Stimulated activated CD4-positive, alpha-beta T cell treated with anti-CD3 and anti-CD28 coated beads, Interleukin-12 subunit alpha, Interleukin-12 subunit beta, amount 100 ng/mL, for 4 hours (primary cell): ENCODE data around the gene HCST.

Experiments
- DNase-seq: peaks from one replicate; pipeline ENCODE4 v3.0.0-alpha.2; 2020

Gene HCST

DNA sequence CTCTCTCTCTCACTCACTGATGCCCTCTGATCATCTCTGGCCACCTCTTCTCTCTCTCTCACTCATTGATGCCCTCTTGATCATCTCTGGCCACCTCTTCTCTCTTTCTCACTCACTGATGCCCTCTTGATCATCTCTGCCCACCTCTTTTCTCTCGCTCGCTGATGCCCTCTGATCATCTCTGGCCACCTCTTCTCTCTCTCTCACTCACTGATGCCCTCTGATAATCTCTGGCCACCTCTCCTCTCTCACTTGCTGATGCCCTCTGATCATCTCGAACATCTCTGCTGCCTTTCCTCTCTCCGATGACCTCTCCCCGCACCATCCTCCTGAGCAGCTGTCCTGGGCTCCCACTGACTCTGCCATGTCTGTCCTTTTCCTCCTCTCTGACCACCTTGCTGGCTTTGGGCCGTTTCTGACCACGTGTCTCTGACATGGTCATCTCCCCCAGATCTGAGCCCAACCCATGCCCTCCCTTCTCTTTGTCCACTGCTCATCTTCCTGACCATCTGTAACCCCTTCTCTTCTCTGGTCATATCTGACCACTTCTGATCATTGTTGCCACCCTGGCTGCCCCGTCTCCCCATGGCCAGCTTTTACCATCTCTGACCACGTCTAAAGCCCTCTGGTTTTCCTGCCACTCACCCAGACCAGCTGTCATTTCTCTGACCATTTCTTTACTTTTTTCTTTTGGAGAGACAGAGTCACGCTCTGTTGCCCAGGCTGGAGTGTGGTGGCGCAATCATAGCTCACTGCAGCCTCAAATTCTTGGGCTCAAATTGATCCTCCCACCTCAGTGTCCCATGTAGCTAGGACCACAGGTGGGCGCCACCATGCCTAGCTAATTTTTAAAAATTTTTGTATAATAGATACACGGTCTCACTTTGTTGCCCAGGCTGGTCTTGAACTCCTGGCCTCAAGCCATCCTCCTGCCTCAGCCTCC lies 36.2 kb downstream of the HCST start:
- DNase-seq, result no peak

DNA sequence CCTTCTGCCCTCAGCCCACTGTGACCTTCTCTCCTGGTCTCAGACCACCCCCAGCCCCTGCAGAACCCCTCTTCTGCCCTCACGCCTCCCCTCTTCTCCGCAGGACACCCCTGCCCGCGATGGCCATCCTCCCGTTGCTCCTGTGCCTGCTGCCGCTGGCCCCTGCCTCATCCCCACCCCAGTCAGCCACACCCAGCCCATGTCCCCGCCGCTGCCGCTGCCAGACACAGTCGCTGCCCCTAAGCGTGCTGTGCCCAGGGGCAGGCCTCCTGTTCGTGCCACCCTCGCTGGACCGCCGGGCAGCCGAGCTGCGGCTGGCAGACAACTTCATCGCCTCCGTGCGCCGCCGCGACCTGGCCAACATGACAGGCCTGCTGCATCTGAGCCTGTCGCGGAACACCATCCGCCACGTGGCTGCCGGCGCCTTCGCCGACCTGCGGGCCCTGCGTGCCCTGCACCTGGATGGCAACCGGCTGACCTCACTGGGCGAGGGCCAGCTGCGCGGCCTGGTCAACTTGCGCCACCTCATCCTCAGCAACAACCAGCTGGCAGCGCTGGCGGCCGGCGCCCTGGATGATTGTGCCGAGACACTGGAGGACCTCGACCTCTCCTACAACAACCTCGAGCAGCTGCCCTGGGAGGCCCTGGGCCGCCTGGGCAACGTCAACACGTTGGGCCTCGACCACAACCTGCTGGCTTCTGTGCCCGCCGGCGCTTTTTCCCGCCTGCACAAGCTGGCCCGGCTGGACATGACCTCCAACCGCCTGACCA lies 37.2 kb downstream of the HCST start:
- no peak for DNase-seq

DNA sequence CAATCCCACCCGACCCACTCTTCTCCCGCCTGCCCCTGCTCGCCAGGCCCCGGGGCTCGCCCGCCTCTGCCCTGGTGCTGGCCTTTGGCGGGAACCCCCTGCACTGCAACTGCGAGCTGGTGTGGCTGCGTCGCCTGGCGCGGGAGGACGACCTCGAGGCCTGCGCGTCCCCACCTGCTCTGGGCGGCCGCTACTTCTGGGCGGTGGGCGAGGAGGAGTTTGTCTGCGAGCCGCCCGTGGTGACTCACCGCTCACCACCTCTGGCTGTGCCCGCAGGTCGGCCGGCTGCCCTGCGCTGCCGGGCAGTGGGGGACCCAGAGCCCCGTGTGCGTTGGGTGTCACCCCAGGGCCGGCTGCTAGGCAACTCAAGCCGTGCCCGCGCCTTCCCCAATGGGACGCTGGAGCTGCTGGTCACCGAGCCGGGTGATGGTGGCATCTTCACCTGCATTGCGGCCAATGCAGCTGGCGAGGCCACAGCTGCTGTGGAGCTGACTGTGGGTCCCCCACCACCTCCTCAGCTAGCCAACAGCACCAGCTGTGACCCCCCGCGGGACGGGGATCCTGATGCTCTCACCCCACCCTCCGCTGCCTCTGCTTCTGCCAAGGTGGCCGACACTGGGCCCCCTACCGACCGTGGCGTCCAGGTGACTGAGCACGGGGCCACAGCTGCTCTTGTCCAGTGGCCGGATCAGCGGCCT lies 37.9 kb downstream of the HCST start:
- DNase-seq, result no peak

DNA sequence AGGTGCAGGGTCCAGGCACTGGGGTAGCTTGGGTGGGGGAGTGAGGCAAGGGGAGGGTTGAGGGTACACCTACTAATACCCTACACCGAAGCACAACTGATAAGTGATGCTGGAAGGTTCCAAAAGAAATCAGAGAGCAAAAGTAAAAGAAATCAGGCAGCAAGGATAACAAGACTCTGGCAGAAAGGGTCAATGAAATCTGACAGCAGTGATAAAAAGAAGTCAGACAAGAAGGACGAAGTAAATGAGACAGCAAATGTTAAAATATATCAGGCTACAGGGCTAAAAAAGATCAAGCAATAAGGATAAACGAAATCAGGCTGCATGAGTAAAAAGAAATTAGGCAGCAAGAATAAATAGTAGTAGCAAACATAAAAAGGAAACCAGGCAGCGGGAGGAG lies 38.5 kb downstream of the HCST start:
- DNase-seq, result no peak

DNA sequence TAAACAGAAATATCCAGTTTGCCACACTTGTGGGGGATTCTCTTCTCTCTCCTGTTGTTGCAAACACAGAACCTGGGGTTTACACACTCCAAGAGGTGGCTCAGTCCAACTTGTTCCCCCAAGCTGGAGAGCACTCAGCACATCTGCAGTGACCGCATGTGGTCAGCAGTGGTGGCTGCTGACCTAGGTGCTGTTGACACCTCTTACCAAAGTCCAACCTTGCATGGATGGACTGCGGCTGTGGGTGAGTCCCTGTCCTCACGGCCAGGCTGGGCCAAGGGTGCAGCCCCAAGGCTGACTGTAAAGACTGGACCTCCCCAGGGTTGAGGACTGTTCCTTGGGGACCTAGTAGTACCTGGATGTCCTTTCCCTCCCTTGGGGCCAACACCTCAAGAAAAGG lies 39.9 kb downstream of the HCST start:
- DNase-seq, result no peak

DNA sequence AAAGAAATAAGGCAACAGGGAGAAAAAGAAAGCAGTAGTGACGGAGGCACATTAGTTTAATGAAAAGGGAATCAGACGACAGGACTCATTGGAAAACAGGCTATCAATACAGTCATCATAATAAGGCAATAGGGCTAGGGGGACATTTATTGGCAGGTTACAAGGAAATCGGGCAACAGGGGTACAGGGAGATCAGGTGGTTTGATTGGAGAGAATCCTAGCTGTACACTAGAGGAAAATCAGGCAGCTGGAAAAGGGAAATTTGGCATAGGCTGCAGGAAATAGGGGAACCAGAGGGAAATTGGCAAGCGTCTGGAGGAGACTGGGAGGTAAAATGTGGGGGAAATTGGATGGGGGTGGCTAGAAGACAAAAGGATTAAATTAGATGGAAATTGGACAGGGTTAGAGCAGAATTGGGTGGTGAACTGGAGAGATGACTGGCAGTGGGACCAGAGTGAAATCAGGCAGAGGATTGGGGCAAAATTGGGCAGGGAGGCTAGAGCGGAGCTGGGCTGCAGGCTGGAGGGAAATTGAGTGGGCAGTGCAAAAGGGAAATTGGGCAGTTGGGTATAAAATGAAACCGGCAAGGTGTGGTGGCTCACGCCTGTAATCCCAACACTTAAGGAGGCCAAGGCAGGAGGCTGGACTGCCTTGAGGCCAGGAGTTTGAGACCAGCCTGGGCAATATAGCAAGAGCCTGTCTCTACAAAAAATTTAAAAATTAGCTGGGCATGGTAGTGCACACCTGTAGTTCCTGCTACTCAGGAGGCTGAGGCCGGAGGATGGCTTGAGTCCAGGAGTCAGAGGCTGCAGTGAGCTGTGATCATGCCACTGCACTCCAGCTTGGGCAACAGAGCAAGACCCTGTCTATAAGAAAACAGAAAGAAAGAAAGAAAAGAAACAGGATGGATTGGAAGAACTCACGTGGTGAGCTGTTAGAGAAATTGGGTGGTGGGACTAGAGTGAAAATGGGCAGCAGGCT lies 41.3 kb downstream of the HCST start:
- DNase-seq, result no peak

DNA sequence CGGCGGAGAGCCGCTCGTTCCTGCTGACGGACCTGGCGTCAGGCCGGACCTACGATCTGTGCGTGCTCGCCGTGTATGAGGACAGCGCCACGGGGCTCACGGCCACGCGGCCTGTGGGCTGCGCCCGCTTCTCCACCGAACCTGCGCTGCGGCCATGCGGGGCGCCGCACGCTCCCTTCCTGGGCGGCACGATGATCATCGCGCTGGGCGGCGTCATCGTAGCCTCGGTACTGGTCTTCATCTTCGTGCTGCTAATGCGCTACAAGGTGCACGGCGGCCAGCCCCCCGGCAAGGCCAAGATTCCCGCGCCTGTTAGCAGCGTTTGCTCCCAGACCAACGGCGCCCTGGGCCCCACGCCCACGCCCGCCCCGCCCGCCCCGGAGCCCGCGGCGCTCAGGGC lies 42.2 kb downstream of the HCST start:
- DNase-seq, result no peak

DNA sequence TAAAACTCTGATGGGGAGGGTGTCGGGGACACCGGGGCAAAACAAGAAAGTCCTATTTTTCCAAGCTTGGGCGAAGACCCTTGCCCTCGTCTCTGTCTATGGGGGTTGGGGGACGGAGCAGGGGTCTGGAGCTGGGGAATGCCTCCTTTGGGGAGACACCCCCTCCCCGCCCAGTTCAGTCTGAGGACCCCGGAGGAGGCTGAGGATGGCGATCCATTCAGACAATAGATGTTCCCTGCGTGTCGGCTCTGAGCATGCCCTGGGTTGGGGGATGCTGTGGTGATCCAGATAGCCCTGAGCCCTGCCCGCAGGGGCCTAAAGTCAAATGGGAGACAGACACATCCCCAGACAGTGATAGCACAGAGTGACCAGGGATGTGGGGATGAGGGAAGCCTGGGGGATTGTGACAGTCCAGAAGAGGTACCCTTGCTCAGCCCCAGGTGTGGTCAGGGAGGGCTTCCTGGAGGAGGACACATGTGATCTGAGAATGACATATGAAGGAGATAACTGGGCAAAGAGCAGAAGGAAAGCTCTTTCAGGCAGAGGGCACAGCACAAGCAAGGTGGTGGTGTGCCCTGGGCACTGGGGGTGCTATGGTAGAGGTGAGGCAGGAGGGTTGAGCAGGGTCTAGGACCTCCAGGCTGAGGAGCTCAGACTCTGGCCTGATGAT lies 42.9 kb downstream of the HCST start:
- no peak for DNase-seq

DNA sequence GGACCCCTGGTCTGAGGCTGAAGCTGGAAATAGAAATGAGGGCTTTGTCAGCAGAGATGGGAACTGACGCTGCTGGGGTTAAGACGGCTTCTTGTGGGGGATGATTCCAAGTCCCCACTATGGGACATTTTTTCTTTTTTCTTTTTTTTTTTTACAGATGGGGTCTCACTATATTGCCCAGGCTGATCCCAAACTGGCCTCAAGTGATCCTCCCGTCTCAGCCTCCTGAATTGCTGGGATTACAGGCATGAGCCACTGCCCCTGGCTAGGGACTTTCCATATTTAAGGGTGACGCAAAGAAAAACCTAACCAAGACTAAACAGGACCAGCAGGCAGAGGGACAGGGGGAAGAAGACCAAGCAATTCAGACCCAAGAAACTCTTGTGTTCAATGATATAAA lies 43.9 kb downstream of the HCST start:
- no peak for DNase-seq

DNA sequence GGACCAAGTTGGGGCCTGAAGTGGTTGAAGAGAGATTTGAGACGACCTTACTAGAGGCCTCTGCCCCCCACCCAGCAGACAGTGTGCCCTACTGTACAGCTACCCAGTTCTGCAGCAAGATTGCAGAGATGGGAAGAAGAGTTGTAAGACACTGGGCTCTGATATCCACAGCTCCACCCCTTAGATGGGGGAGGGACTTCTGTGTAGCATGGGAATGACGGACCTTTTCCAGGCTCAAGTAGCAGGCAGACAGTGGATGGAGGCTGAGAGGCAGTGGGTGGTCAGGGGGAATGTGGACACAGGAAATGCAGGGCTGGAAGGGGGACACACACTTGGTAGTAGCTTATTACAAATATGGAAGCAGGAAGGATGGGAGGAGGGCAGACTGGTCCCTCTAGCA lies 46.8 kb downstream of the HCST start:
- DNase-seq, result no peak
